ENCODE results near the gene MRPL32. TPM values are rescaled to one million over a fixed set of nuclear protein-coding genes. Genes with fewer than 3 reads are reported as not detected.

The MRPL32 gene
- total RNA-seq, 1 donor from 2014 or later = 53.5 TPM

- Mint-ChIP-seq H3K4me1 (peaks cover 6% of the 10 kb centered on the region), H3K36me3 (peaks cover 15% of the 10 kb centered on the region), H3K27ac (no peak overlapping the region), H3K27me3 (ENCODE audit: low read depth) (no peaks in the 10 kb centered on the region), H3K4me3 (no peak overlapping the region), H3K9me3 (peaks cover 43% of the 10 kb centered on the region)
- DNase-seq (ENCODE audit: low spot score in 2 of 2, unreplicated experiment in 2 of 2) = no peak
- no peak for TF ChIP-seq CTCF (IDR thresholded peaks at IDR 0.05; ENCODE audit: unreplicated experiment)
Measured at GRCh38 chr7:42893346-42894240, 38.6 kb upstream of the MRPL32 start.

DNA sequence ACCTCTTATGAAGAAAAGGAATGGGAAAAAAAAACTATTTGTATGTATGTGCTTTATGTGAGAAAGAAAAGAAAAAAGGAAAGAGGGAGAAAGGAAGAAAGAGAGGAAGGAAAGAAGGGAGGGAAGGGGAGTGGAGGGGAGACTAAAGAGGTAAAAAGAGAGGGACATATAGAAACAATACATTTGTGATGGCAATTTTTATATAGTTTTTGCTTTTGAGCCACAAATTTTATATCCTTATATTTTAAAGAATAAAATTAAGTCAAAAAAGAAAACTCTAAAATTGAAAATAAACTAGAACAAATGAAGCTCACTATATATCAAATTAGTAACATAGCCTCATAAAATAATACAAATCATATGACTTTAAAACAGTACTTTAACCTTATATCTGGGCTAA, 31.3 kb upstream of the MRPL32 start:
- Mint-ChIP-seq H3K4me3 (no peak overlapping the region), H3K36me3 (no peaks in the 10 kb centered on the region), H3K9me3 (peaks cover 25% of the 10 kb centered on the region), H3K27ac (no peak overlapping the region), H3K27me3 (ENCODE audit: low read depth) (peaks cover 6% of the 10 kb centered on the region), H3K4me1 (no peaks in the 10 kb centered on the region)
- DNase-seq (ENCODE audit: low spot score in 2 of 2, unreplicated experiment in 2 of 2) = no peak
- no peak for TF ChIP-seq CTCF (IDR thresholded peaks at IDR 0.05; ENCODE audit: unreplicated experiment)

- no peak for TF ChIP-seq CTCF (IDR thresholded peaks at IDR 0.05; ENCODE audit: unreplicated experiment)
- Mint-ChIP-seq H3K4me3 (no peak overlapping the region), H3K9me3 (peaks cover 12% of the 10 kb centered on the region), H3K27me3 (ENCODE audit: low read depth) (peaks cover 6% of the 10 kb centered on the region), H3K36me3 (no peaks in the 10 kb centered on the region), H3K4me1 (no peaks in the 10 kb centered on the region), H3K27ac (no peak overlapping the region)
- DNase-seq (ENCODE audit: low spot score in 2 of 2, unreplicated experiment in 2 of 2) = no peak
Measured at GRCh38 chr7:42902331-42902730, 29.8 kb upstream of the MRPL32 start.

DNA sequence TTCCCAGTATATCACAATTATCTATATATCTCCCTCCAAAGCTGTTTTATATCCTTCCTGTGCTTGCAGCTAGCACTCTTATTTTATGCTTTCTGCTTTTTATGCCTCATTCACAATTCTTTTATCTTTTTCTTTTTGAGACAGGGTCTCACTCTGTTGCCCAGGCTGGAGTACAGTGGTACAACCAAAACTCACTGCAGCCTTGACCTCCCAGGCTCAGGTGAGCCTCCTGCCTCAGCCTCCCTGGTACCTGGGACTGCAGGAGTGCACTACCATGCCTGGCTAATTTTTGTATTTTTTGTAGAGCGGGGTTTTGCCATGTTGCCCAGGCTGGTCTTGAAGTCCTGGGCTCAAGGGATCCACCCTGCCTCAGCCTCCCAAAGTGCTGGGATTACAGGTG, 26.0 kb upstream of the MRPL32 start:
- DNase-seq (ENCODE audit: low spot score in 2 of 2, unreplicated experiment in 2 of 2) = no peak
- Mint-ChIP-seq H3K4me3 (no peak overlapping the region), H3K27me3 (ENCODE audit: low read depth) (peaks cover 6% of the 10 kb centered on the region), H3K27ac (no peak overlapping the region), H3K9me3 (no peaks in the 10 kb centered on the region), H3K4me1 (peaks cover 13% of the 10 kb centered on the region), H3K36me3 (peaks cover 3% of the 10 kb centered on the region)
- TF ChIP-seq CTCF (IDR thresholded peaks at IDR 0.05; ENCODE audit: unreplicated experiment) = no peak

- peaks cover 19% of the 10 kb centered on the region for H3K4me1 Mint-ChIP-seq
- H3K36me3 Mint-ChIP-seq = peaks cover 3% of the 10 kb centered on the region
- no peak overlapping the region for H3K27ac Mint-ChIP-seq
- no peaks in the 10 kb centered on the region for H3K9me3 Mint-ChIP-seq
- no peak for DNase-seq (ENCODE audit: low spot score in 2 of 2, unreplicated experiment in 2 of 2)
- H3K27me3 Mint-ChIP-seq (ENCODE audit: low read depth) = no peaks in the 10 kb centered on the region
- H3K4me3 Mint-ChIP-seq = no peak overlapping the region
- TF ChIP-seq CTCF (IDR thresholded peaks at IDR 0.05; ENCODE audit: unreplicated experiment) = no peak
Measured at GRCh38 chr7:42907316-42907715, 24.9 kb upstream of the MRPL32 start.
